GM12872 (cell line): Measurements from ENCODE around the gene TPR.

Experiments
- TF ChIP-seq, protein P1 (sequence below): IDR thresholded peaks from 3 replicates; pipeline ENCODE4 v1.5.1; 2011; ENCODE audit warnings: low read depth, mild to moderate bottlenecking, low read length, moderate library complexity; ENCODE audit not compliant: insufficient read depth

TPR gene

DNA sequence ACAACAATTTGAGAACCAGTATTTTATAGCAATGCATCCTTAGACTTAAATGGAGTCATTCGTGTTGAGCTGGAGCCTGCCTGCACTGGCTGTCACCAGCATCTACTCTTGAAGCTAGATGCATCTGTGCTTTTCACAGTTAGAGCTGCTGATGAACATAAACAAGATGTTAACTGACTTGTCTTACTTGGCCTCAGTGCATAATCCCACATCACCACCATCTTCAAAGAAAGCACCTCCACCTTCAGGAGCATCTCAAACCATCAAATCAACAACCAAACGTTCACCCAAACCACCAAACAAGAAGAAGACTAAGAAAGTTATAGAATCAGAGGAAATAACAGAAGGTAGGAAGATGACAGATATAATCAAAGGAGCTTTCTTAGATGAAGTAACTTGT, 71.1 kb downstream of the TPR start:
- TF ChIP-seq, protein P1, sequence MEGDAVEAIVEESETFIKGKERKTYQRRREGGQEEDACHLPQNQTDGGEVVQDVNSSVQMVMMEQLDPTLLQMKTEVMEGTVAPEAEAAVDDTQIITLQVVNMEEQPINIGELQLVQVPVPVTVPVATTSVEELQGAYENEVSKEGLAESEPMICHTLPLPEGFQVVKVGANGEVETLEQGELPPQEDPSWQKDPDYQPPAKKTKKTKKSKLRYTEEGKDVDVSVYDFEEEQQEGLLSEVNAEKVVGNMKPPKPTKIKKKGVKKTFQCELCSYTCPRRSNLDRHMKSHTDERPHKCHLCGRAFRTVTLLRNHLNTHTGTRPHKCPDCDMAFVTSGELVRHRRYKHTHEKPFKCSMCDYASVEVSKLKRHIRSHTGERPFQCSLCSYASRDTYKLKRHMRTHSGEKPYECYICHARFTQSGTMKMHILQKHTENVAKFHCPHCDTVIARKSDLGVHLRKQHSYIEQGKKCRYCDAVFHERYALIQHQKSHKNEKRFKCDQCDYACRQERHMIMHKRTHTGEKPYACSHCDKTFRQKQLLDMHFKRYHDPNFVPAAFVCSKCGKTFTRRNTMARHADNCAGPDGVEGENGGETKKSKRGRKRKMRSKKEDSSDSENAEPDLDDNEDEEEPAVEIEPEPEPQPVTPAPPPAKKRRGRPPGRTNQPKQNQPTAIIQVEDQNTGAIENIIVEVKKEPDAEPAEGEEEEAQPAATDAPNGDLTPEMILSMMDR, result no peak

DNA sequence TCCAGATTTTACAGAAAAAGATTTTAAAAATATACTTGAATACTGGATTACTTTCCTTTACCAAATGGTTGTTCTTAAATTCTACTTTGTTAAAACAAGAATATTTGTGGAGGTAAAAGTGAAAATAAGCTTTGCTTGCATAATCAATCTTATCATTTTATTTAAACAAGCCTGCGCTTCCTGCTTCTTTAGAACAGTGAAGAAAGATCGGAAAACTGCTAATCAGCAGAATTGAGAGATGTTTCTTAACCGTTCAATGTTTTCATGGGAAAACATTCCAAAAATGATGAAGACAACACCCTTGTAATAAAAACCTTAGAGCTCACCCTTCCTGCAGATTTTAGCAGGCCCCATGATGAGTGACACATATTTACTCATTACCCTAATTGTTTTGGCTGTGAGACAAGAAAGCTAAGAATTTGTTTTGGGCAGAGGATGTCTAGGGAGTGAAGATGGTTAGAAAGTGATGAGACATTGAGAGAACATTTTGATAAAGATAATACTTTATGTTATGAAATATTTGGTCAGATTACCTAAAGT, 72.6 kb downstream of the TPR start:
- TF ChIP-seq, protein P1, result no peak

- TF ChIP-seq, protein P1, result no peak
Measured at GRCh38 chr1:186301448-186301847, 73.6 kb downstream of the TPR start.

GRCh38 chr1:186300056-186300455, 75.0 kb downstream of the TPR start:
- TF ChIP-seq, protein P1, result no peak

GRCh38 chr1:186299570-186299969, 75.5 kb downstream of the TPR start:
- TF ChIP-seq, protein P1, result no peak

DNA sequence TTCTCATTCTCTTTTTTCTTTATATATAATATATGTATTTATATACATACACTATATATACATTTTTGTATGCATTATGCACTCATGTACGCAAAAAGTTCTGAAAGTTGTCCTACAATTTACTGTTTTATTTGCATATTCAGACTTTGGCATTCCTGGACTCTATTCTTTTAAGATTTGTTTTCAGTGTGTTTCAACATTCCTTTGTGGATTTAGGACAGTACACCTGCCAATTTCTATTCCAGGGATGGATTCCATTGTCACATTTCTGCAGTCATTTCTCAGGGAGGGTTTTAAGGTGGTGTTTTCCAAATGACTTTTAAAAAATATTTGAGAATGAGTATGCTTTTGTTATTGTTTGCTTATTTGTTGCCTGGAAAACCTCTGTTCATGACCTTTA, 76.2 kb downstream of the TPR start:
- TF ChIP-seq, protein P1, result no peak

DNA sequence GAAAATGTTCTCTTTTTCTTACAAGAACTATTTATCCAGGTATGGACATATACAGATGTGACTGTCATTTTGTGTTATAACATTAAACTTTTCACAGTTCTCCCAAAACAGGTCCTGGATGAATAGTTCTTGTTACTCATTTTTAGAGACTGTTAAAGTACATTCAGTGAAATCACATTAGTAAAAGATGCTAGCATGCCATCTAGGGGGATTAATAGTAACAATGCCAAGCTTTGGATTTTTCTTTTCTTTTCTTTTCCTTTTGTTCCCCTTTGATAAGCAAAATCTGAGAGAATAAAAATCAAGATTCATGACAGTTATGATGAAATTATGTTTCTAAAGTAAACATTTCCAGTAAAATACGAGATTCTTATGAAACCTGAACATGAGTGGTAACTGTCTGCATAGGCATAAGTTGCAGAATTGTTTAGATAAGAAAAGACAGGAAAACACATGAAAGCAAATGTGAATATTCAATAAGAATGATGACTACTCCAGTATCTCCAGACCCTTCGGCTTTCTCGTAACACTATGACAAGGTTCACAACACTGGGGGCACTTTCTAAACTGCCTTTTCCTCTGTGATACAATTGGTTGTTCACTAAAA, 77.5 kb downstream of the TPR start:
- TF ChIP-seq, protein P1, result no peak
